ENCODE data around the gene ELOVL7.
"Not testable (repeated sequence)": the region's sequence is repeated elsewhere in the genome, so short reads cannot be mapped to it uniquely, and the experiment has no call there.

Gene ELOVL7

DNA sequence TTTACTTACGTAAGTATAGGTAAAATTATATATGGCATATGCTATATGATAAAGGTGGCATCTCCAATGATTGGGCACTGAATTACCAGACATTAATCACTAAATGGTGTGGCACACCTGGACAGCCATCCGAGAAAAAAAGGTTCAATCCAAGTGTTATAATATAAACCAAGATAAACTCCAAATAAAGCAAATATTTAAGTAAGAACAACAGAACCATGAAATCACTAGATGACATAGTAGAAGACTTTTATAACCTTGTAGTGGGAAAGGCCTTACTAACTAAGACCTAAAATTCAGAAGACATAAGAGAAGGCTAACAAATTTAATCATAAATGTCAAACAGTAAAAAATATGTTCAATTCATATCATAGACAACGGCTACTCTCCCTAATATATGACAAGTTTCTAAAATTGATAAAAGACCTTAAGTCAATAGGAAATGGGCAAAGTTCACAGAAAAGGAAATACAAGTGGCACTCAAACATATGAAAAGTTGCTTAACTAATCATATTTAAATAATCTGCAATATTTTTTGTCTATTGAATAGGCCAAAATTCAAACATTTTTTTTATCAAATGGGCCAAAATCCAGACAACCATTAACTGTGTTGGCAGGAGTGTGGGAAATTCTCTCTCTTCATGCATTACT, 55.1 kb downstream of the ELOVL7 start:
- no peak for DNase-seq
- Mint-ChIP-seq H3K9me3 (no peaks in the 10 kb centered on the region), H3K4me1 (no peaks in the 10 kb centered on the region), H3K27ac (no peak overlapping the region), H3K27me3 (peaks cover 21% of the 10 kb centered on the region), H3K4me3 (no peak overlapping the region)
- no peak for ATAC-seq

DNA sequence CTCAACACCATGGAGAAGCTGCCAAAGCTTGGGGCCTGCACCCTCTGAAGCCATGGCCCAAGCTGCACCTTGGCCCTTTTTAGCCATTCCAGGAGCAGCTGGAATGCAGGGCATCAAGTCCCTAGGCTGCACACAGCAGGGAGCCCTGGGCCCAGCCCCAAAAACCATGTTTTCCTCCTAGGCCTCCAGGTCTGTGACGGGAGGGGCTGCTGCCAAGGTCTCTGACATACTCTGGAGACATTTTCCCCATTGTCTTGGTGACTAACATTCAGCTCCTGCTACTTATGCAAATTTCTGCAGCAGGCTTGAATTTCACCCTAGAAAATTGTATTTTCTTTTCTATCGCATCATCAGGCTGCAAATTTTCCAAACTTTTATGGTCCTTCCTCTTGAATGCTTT, 64.6 kb downstream of the ELOVL7 start:
- peaks cover 12% of the 10 kb centered on the region for H3K27me3 Mint-ChIP-seq
- no peak overlapping the region for H3K4me3 Mint-ChIP-seq
- no peak for DNase-seq
- no peaks in the 10 kb centered on the region for H3K9me3 Mint-ChIP-seq
- no peak for ATAC-seq
- H3K27ac Mint-ChIP-seq: no peak overlapping the region
- no peaks in the 10 kb centered on the region for H3K4me1 Mint-ChIP-seq

DNA sequence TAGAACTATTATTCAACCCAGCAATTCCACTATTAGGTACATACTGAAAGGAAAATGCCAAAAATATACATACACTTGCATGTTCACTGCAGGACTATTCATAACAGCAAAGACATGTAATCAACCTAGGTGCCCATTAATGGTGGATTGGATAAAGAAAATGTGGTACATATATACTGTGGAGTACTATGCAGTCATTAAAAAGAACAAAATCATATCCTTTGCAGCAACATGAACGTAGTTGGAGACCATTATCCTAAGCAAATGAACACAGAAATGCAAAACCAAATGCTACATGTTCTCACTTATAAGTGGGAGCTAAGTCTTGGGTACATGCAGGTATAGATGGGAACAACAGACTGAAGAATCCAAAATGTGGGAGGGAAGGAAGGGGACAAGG, 67.7 kb downstream of the ELOVL7 start:
- Mint-ChIP-seq H3K27me3 (peaks cover 20% of the 10 kb centered on the region), H3K9me3 (no peaks in the 10 kb centered on the region)

DNA sequence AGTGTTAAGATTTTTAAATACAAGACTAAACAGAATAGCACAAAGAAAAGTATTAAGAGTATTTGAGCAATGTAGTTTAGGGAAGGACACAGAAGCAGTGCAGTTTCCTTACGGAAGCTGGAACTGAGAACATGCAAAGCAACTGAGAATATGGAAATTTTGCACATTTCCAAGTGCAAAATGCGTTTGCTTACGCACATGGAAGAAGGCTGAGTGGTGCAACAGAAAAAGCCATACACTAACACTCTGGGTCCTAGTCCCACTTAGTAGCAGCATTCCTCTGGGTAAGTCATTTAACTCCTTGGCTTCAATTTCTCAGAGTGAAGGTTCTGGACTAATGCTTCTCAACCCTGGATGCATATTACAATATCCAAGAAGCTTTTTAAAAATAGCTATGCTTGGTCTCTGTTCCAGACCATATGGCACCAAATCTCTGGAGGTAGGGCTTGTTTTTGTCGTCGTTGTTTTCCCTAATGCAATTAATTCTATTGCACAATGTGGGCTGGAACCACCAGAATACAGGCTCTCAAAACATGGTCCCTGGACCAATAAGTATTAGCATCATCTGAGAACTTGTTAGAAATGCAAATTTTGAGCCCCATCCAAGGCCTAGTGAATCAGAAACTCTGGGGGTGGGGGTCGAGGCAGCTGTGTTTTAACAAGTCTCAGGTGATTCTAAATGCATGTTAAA, 78.9 kb downstream of the ELOVL7 start:
- Mint-ChIP-seq H3K27me3 (peaks cover 4% of the 10 kb centered on the region), H3K4me1 (no peaks in the 10 kb centered on the region), H3K4me3 (no peak overlapping the region), H3K27ac (no peak overlapping the region), H3K9me3 (no peaks in the 10 kb centered on the region)
- ATAC-seq (no peak), DNase-seq (no peak)

More for the DNA sequence above, 67.7 kb downstream of the ELOVL7 start:
- DNase-seq: no peak
- Mint-ChIP-seq H3K4me1 (no peaks in the 10 kb centered on the region), H3K27ac (no peak overlapping the region), H3K4me3 (no peak overlapping the region)
- no peak for ATAC-seq

DNA sequence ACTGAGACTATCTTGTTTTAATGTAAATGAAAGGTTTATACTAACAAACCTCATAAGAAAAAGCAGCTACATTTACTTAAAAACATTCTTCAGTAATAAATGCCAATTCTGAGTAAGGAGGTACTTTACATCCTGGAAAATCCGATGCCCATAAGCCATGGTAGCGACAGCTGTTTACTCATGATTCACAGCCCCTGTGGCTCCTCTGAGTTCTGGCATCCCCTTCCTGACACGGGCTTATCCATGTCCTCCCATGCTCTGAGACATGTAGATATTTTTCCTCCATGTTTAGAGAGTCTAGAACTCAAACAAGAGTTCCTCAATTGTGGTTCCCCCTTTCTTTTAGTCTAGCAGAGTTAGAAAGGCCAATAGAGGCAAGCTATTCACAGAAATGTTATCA, 81.0 kb downstream of the ELOVL7 start:
- H3K27ac Mint-ChIP-seq: no peak overlapping the region
- H3K4me1 Mint-ChIP-seq: no peaks in the 10 kb centered on the region
- DNase-seq (no peak), ATAC-seq (no peak)
- no peak overlapping the region for H3K4me3 Mint-ChIP-seq
- peaks cover 7% of the 10 kb centered on the region for H3K27me3 Mint-ChIP-seq
- H3K9me3 Mint-ChIP-seq: no peaks in the 10 kb centered on the region

DNA sequence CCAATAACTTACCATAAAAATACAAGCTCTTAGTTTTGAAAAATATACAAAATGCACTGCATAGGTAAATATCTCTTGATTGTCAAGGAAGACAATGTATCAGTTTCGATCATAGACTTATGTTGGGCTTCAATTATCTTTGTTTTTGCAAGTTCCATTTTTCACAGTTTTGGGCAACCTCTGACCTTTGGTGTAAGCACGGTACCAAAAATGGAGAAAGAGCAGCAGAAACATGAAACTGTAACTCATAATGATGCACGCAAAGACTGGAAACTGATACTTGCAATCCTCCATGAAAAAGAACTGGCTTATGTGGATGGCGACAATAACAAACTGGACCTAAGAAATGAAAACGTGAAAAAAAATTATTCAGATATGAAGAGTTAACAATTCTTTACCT, 89.6 kb downstream of the ELOVL7 start:
- no peaks in the 10 kb centered on the region for H3K9me3 Mint-ChIP-seq
- DNase-seq: no peak
- H3K4me1 Mint-ChIP-seq: no peaks in the 10 kb centered on the region
- no peak for ATAC-seq
- H3K4me3 Mint-ChIP-seq: no peak overlapping the region
- H3K27ac Mint-ChIP-seq: no peak overlapping the region
- no peaks in the 10 kb centered on the region for H3K27me3 Mint-ChIP-seq

DNA sequence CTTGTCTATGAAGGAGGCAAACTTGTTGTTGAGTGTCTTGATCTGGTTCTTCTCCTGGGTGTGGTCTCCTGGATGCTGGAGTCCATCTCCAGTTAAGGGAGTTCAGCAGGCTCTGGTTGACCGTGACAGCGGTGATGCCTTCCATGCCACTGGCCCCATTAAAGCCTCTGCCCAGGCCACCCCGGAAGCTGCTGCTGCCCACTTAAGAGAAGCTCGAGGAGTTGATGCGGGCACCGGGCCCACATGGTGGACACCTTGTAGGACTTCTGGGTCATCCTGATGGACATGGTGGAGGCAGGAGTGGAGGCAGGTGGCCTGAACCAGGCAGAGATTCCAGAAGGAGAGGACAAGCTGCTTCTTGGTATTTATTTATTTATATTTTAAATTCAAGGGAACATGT, 99.4 kb downstream of the ELOVL7 start:
- Mint-ChIP-seq H3K4me1 (no peaks in the 10 kb centered on the region), H3K9me3 (peaks cover 10 to 11% of the 10 kb centered on the region in 2 donors), H3K27ac (no peak overlapping the region), H3K27me3 (peaks cover 12% of the 10 kb centered on the region), H3K4me3 (no peak overlapping the region)
- ATAC-seq: no peak
- DNase-seq: no peak

DNA sequence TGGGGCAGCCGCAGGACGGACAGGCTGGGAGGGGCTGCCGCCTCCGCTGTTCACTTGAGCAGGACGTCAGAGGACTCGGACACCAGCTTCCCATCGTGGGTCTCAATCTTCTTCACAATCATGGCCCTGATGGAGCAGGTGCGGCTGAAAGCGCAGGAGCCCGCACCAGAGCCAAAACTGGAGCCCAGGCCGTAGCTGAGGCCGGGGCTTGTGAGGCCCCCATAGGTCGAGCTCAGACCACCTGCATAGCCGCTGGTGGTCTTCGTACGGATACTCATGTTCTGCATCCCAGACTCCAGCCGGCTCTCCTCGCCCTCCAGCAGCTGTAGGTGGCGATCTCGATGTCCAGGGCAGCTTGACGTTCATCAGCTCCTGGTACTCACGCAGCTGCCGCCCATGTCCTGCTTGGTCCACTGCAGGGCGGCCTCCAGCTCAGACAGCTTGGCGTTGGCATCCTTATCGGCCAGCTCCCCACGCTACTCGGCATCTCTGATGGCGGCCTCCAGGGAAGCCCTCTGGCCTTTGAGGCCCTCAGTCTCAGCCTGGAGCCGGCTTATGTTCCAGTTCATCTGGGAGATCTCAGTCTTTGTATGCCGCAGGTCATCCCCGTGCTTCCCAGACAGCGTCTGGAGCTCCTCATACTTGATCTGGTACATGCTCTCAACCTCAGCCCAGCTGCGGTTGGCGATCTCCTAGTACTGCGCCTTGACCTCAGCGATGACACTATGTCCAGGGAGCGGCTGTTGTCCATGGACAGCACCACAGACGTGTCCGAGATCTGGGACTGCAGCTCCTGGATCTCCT, 100.4 kb downstream of the ELOVL7 start:
- peaks cover 12% of the 10 kb centered on the region for H3K27me3 Mint-ChIP-seq

DNA sequence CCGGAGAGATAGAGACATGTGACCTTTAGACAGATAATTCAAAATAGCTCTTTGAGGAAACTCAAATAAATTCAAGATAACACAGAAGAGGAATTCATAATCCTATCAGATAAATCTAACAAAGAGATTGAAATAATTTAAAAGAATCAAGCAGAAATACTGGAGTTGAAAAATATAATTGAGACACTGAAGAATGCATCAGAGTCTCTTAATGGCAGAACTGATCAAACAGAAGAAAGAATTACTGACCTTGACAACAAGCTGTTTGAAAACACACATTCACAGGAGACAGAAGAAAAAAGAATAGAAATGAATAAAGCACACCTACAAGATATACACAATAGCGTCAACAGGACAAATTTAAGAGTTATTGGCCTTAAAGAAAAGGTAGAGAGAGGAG, 103.7 kb downstream of the ELOVL7 start:
- Mint-ChIP-seq H3K9me3 (peaks cover 10 to 21% of the 10 kb centered on the region in 2 donors), H3K4me3 (no peak overlapping the region), H3K27ac (peak overlapping the region in 1 of 2 donors; percentile 54), H3K27me3 (peaks cover 6% of the 10 kb centered on the region), H3K4me1 (no peaks in the 10 kb centered on the region)
- DNase-seq (no peak), ATAC-seq (no peak)

More for the DNA sequence above, 100.4 kb downstream of the ELOVL7 start:
- H3K9me3 Mint-ChIP-seq: peaks cover 10 to 21% of the 10 kb centered on the region in 2 donors
- no peak for ATAC-seq
- H3K27ac Mint-ChIP-seq: no peak overlapping the region
- no peaks in the 10 kb centered on the region for H3K4me1 Mint-ChIP-seq
- H3K4me3 Mint-ChIP-seq: no peak overlapping the region
- DNase-seq: no peak

DNA sequence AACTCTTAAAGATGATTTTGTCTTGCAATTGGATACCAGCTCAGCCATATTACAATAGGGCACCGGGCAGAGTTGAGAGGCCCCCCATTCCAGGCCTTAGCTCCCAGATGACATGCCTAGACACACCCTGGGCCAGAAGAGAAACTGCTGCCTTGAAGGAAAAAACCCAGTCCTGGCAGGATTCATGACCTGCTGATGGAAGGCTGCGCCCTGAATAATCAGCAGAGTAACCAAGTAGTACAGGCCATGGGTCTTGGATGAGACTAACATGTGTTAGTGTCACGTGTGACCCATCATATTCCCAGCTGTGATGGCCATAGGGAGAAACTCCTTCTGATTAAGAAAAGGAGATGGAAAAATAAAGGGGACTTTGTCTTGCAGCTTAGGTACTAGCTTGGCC, 105.1 kb downstream of the ELOVL7 start:
- peaks cover 6% of the 10 kb centered on the region for H3K27me3 Mint-ChIP-seq
- no peaks in the 10 kb centered on the region for H3K4me1 Mint-ChIP-seq
- no peak for ATAC-seq
- H3K9me3 Mint-ChIP-seq: peaks cover 10 to 21% of the 10 kb centered on the region in 2 donors
- no peak overlapping the region for H3K4me3 Mint-ChIP-seq
- H3K27ac Mint-ChIP-seq: no peak overlapping the region
- DNase-seq: no peak

DNA sequence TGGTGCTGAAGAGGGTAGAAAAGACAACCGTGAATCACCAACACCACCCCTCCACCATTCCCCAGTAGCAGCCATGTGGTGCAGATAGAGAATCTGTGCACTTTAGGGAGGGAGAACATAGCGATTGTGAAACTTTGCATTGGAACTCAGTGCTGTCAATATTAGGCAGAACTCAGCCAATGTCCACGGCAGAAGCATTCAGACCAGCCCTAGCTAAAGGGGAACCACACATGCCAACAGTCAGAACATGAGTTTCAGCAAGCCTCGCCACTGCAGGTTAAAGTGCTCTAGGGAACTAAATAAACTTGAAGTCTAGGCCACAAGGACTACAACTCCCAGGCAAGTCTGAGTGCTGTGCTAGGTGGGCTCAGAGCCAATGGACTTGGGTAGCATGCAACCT, 105.6 kb downstream of the ELOVL7 start:
- peaks cover 6% of the 10 kb centered on the region for H3K27me3 Mint-ChIP-seq
- H3K9me3 Mint-ChIP-seq: peaks cover 10 to 21% of the 10 kb centered on the region in 2 donors
- DNase-seq (no peak), ATAC-seq (no peak)
- no peak overlapping the region for H3K4me3 Mint-ChIP-seq
- H3K27ac Mint-ChIP-seq: no peak overlapping the region
- H3K4me1 Mint-ChIP-seq: no peaks in the 10 kb centered on the region

DNA sequence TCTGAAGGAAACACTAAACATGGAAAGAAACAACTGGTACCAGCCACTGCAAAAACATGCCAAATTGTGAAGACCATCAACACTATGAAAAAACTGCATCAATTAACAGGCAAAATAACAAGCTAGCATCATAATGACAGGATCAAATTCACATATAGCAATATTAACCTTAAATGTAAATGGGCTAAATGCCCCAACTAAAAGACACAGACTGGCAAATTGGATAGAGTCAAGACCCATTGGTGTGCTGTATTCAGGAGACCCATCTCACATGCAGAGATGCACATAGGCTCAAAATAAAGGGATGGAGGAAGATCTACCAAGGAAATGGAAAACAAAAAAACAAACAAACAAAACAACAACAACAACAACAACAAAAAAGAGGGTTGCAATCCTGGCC, 113.2 kb downstream of the ELOVL7 start:
- not testable (repeated sequence) for H3K4me1 Mint-ChIP-seq, DNase-seq, H3K4me3 Mint-ChIP-seq, H3K9me3 Mint-ChIP-seq, H3K27ac Mint-ChIP-seq, ATAC-seq
- H3K27me3 Mint-ChIP-seq: peaks cover 27% of the 10 kb centered on the region

DNA sequence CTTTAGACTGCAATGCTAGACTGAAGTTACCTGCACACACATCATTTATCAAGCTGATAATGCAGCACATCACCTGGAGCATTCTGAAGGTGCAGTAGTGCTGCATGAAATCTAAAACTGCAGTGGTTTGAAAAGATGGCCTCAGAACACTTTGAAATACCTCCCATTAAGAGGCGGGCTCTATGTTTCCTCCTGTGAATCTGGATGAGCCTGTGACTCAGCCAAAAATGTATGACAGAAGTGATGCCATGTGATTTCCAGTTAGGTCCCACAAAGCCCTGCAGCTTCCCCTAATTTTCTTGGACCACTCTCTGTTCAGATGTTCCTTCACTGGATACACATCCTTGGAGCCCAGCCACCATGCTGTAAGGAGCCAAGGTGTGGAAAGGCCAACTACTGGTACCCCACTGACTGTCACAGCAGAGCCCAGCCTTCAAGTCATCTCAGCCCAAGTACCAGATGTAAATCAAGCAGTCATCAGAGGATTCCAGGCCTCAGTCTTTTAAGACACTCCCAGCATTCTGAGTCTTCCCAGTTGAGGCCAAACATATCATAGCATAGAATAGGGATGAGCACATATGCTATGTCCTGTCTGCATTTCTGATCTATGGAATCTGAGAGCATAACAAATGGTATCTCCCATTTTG, 116.9 kb downstream of the ELOVL7 start:
- H3K27me3 Mint-ChIP-seq: peaks cover 32% of the 10 kb centered on the region
- H3K4me3 Mint-ChIP-seq: no peak overlapping the region
- H3K4me1 Mint-ChIP-seq: no peaks in the 10 kb centered on the region
- no peak for ATAC-seq
- peaks cover 0 to 7% of the 10 kb centered on the region in 2 donors for H3K9me3 Mint-ChIP-seq
- no peak for DNase-seq
- no peak overlapping the region for H3K27ac Mint-ChIP-seq

DNA sequence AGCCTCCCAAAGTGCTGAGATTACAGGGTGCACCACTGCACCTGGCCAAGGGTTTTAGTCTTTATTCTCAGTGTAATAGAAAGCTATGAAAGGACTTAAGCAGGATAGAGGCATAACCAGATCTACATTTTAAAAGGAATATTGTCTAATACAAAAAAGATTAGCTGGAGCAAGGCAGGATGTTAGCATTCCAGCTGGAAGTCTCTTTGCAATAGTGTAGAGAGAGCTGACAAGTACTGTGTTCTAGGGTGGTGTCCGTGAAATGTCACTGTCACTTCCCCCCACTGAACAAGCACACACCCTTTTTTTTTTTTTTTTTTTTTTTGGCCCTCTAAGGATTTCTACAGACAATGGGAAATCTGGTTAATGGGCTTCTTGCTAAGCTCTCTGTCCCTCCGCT, 119.9 kb downstream of the ELOVL7 start:
- H3K9me3 Mint-ChIP-seq: no peaks in the 10 kb centered on the region
- no peak overlapping the region for H3K4me3 Mint-ChIP-seq
- DNase-seq: no peak
- peaks cover 26% of the 10 kb centered on the region for H3K27me3 Mint-ChIP-seq
- H3K27ac Mint-ChIP-seq: no peak overlapping the region
- ATAC-seq: no peak
- no peaks in the 10 kb centered on the region for H3K4me1 Mint-ChIP-seq

DNA sequence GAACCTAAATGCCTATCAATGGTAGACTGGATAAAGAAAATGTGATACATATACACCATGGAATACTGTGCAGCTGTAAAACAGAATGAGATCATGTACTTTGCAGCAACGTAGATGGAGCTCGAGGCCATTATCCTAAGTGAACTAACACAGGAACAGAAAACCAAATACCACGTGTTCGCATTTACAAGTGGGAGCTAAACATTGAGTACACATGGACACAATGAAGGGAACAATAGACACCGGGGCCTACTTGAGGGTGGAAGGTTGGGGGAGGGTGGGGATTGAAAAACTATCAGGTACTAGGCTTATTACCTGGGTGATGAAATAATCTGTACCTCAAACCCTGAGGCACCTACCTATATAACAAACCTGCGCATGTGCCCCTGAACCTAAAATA, 121.7 kb downstream of the ELOVL7 start:
- peaks cover 43% of the 10 kb centered on the region for H3K27me3 Mint-ChIP-seq
- no peak for ATAC-seq
- H3K4me3 Mint-ChIP-seq: no peak overlapping the region
- H3K27ac Mint-ChIP-seq: no peak overlapping the region
- DNase-seq: no peak
- H3K9me3 Mint-ChIP-seq: peaks cover 0 to 5% of the 10 kb centered on the region in 2 donors
- no peaks in the 10 kb centered on the region for H3K4me1 Mint-ChIP-seq

DNA sequence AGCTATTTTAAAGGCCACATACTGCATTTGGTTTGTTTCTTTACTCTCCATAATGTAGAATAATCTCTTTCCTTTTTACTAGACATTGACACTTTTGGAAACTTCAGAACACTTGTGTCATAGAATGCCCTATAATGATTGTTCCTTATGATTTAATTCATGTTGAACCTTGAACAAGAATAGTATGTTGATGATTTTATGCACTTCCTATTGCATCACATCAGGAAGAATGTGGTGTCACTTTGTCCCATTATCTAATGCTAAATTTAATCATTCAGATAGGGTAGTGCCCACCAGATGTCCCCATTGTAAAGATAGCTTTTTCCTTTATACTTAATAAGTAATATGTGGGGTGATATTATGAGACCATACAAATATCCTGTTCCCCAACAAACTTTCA, 124.7 kb downstream of the ELOVL7 start:
- no peak for ATAC-seq
- Mint-ChIP-seq H3K27ac (no peak overlapping the region), H3K9me3 (peaks cover 8 to 17% of the 10 kb centered on the region in 2 donors), H3K27me3 (peaks cover 62% of the 10 kb centered on the region), H3K4me3 (no peak overlapping the region), H3K4me1 (no peaks in the 10 kb centered on the region)
- no peak for DNase-seq
